ENCODE measurements around the gene ASCC3. TPM values are rescaled to one million over a fixed set of nuclear protein-coding genes. Genes with fewer than 3 reads are reported as not detected.
"Not testable (repeated sequence)": the region's sequence is repeated elsewhere in the genome, so short reads cannot be mapped to it uniquely, and the experiment has no call there.

Gene ASCC3
- total RNA-seq, 1 experiment from 2014 or later = 25.9 TPM

DNA sequence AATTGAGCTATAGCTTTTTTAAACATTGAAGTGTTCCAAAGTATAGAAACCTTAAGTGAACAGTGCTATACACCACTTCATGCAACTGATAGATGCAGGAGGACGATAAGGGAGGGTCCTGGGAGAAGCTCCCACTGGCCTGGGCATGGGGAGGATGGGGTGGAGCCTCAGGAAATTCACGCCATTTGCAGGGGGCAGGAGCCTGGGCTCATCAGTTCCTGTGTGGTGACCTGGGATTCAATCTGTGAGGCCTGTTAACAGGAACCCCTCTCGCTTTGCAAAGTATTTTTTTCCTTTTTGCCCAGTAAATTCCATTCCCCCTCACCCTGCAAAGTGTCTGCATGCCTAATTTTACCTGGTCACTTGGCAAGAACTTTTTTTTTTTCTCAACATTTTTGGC, 11.0 kb upstream of the ASCC3 start:
- no peak for DNase-seq (ENCODE audit: low read depth)
- in situ Hi-C loops (cut with HindIII; ENCODE audit: low pct_unique_long_range_greater_than_20kb, low sequenced_read_pairs) = no loop called here

DNA sequence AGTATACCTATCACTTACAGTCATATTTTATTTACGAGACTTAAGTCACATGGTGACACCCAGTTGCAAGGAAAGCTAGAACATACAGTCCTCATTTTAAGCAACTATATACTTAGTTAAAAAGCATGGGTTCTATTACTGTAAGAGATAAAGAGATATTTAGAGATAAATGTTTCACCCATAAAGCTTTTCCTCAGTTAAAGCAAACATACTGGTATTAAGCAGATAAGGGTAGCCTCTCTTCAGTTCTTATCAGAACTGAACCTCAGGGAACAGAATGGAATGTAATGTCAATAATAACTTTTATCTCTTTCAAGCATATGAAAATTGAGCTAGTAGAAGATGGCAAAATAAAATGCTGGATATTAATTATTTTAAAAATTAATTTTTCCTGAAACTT, 9.9 kb upstream of the ASCC3 start:
- no peak for DNase-seq (ENCODE audit: low read depth)
- in situ Hi-C loops (cut with HindIII; ENCODE audit: low pct_unique_long_range_greater_than_20kb, low sequenced_read_pairs) = no loop called here

- in situ Hi-C loops (cut with HindIII; ENCODE audit: low pct_unique_long_range_greater_than_20kb, low sequenced_read_pairs); DNase-seq (ENCODE audit: low read depth): not testable (repeated sequence)
Observed at GRCh38 chr6:100890646-100891045, 9.5 kb upstream of the ASCC3 start.

DNA sequence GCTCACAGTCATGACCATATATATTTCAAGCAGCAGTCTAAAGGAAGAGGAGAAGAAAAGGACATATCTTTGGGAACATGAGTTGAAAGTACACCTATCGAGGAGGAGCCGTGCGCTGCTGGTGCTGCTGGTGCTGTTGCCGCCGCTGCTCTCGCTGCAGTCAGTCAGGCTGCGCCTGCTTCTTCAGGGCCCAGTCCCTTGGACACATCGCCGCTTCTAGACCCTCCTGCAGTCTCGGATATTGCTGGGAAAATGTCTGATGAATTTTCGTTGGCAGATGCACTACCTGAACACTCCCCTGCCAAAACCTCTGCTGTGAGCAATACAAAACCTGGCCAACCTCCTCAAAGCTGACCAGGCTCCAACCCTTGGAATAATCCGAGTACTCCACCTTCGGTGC, 8.2 kb upstream of the ASCC3 start:
- in situ Hi-C loops (cut with HindIII; ENCODE audit: low pct_unique_long_range_greater_than_20kb, low sequenced_read_pairs) = no loop called here
- no peak for DNase-seq (ENCODE audit: low read depth)

DNA sequence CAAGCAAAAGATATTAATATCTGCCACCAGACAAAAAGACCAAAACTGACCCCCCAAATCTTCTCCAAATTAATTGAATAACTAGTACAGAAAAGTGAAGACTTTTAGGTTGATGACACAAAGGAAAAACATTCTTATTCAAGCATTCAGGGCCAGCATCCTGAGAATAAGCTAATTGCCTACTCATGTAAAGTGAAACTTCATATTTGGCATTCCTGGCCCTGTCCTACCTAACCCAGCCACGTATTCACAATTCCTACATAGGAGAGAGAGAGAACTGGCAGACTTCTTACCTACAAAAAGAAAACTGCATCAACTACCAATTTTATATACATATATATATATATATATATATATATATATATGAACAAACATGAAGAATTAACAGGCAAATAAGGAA, 4.9 kb upstream of the ASCC3 start:
- in situ Hi-C loops (cut with HindIII; ENCODE audit: low pct_unique_long_range_greater_than_20kb, low sequenced_read_pairs) = no loop called here
- no peak for DNase-seq (ENCODE audit: low read depth)

GRCh38 chr6:100883347-100883746, 2.2 kb upstream of the ASCC3 start:
- in situ Hi-C loops (cut with HindIII; ENCODE audit: low pct_unique_long_range_greater_than_20kb, low sequenced_read_pairs) = no loop called here
- DNase-seq (ENCODE audit: low read depth) = no peak

GRCh38 chr6:100881707-100882040, 545 bp upstream of the ASCC3 start:
- no peak for DNase-seq (ENCODE audit: low read depth)
- in situ Hi-C loops (cut with HindIII; ENCODE audit: low pct_unique_long_range_greater_than_20kb, low sequenced_read_pairs) = no loop called here

- DNase-seq (ENCODE audit: low read depth) = no peak
- in situ Hi-C loops (cut with HindIII; ENCODE audit: low pct_unique_long_range_greater_than_20kb, low sequenced_read_pairs) = no loop called here
Observed at GRCh38 chr6:100880149-100880852, 828 bp downstream of the ASCC3 start.

DNA sequence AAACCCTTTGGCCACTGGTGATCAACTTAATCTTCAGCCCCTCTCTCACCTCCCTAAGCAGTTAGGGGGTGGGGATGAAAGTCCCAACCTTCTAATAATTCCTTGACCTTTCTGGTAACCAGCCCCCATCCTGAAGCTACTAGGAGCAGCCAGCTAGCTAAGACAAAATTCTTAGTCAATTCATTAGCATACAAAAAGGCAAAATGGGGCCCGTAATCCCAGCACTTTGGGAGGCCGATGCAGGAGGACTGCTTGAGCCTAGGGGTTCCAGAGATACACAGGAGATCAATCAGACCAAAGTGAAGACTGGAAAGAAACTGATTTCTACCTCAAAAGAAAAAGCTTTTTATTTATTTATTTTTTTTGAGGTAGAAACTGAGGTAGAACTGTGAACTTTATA, 1.8 kb downstream of the ASCC3 start:
- DNase-seq (ENCODE audit: low read depth) = no peak
- in situ Hi-C loops (cut with HindIII; ENCODE audit: low pct_unique_long_range_greater_than_20kb, low sequenced_read_pairs) = no loop called here

DNA sequence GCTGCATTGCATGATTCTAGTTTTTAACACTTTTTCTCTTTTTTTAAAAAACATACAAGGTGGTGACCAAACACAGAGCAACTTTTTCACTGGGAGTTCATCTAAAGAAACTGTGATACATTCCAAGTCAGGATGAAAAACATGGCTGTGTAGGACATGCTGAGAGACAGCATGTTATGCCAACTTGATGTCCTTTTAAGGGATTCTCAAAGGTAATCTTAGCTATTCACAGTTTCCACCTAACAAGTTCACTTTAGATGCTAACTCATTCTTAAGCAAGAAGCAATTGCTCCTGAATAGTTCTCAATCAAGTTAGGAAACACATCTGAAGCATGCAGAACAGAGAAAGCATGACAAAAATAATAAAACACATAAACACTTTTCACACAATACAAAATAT, 3.3 kb downstream of the ASCC3 start:
- no peak for DNase-seq (ENCODE audit: low read depth)
- in situ Hi-C loops (cut with HindIII; ENCODE audit: low pct_unique_long_range_greater_than_20kb, low sequenced_read_pairs) = no loop called here

GRCh38 chr6:100876251-100876650, 4.9 kb downstream of the ASCC3 start:
- no peak for DNase-seq (ENCODE audit: low read depth)
- in situ Hi-C loops (cut with HindIII; ENCODE audit: low pct_unique_long_range_greater_than_20kb, low sequenced_read_pairs) = no loop called here

DNA sequence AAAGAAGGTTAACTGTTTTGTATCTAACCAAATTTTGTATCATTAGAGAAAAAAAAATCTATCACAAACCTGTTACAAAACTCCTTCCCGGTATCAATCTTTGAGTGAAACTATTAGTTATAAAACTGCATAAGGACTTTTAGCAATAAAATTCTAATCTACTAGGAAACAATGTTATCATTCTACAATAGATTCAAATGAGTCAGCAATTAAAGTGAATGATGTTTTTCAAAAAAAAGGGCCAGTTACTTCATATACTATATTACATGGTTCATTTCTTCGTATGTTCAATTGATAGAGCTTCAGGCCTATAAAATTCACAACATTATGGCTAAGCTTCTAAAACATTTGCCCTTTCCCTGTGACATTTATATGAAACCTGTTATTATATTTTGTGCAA, 15.6 kb downstream of the ASCC3 start:
- no peak for DNase-seq (ENCODE audit: low read depth)
- in situ Hi-C loops (cut with HindIII; ENCODE audit: low pct_unique_long_range_greater_than_20kb, low sequenced_read_pairs) = no loop called here

DNA sequence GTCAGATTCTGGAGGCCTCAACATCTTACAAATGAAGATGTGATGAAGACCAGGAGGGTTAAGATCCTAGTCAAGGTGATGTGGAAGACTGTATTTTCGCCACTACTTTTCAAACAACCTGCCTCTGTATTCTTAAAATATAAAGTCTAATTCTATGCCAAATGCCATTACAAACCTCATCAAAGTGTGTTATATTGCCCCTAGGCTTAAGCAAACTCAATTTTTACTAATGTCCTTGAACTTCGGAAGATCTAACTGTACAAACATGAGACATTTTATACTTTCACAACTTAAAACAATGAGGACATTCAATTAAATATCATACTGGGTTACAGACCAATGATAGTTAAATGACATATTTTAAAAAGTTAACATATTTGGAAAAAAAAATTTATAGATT, 19.1 kb downstream of the ASCC3 start:
- in situ Hi-C loops (cut with HindIII; ENCODE audit: low pct_unique_long_range_greater_than_20kb, low sequenced_read_pairs) = no loop called here
- DNase-seq (ENCODE audit: low read depth) = no peak

DNA sequence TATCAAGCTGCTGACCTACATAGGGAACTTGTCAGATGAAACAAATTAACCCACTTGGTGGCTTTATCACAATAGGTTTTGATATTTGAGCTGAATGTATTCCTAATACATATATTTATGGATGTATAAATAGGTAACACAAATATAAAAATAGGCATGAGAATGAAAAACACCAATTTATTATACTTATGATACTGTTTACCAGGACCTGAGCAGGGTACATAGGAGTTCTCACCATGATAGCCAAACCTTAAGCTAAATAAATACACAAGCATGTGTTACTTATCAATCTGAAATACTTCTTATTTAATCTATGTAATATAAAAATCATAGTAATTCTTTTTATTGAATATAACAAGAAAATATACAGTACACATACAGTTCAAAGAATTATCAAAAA, 25.0 kb downstream of the ASCC3 start:
- in situ Hi-C loops (cut with HindIII; ENCODE audit: low pct_unique_long_range_greater_than_20kb, low sequenced_read_pairs) = no loop called here
- DNase-seq (ENCODE audit: low read depth) = no peak

DNA sequence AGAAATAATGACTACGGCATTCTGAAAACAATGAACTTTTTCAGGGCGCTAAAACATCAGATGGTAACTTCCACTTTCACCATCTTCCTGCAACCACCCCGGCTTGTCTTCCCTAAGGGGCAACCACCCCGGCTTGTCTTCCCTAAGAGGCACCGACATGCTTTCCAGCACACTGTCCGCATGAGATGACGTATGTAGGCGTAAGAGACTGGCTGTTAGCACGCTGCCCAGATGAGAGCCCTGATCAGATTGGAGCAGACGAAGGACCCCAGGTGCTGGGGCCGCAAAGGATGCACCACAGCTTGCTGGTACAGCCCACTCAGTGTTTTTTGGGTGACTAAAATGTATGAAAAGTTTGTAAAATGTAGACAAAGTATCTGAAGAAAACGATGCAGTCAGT, 29.3 kb downstream of the ASCC3 start:
- in situ Hi-C loops (cut with HindIII; ENCODE audit: low pct_unique_long_range_greater_than_20kb, low sequenced_read_pairs) = no loop called here
- DNase-seq (ENCODE audit: low read depth) = no peak

- in situ Hi-C loops (cut with HindIII; ENCODE audit: low pct_unique_long_range_greater_than_20kb, low sequenced_read_pairs) = no loop called here
- no peak for DNase-seq (ENCODE audit: low read depth)
Observed at GRCh38 chr6:100850174-100850573, 31.0 kb downstream of the ASCC3 start.

GRCh38 chr6:100846276-100846675, 34.9 kb downstream of the ASCC3 start:
- no peak for DNase-seq (ENCODE audit: low read depth)
- in situ Hi-C loops (cut with HindIII; ENCODE audit: low pct_unique_long_range_greater_than_20kb, low sequenced_read_pairs) = no loop called here

DNA sequence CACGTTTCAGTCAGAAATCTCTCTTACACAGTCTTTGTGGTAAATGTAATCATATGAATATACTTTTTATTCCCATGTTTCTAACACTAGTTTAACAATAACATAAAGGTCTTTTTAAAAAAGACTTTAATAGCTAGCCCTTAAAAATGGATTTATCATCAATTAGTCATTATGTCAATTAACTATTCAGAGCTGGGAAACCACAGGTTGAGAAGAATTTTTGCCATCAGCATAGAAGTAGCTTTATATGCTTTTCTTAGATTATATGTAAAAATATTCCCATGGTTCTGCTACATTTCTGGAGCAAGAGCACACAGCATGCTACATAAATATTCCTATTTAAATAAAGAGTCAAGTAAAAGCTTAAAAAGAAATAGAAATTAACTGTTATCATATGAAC, 35.5 kb downstream of the ASCC3 start:
- in situ Hi-C loops (cut with HindIII; ENCODE audit: low pct_unique_long_range_greater_than_20kb, low sequenced_read_pairs) = no loop called here
- DNase-seq (ENCODE audit: low read depth) = no peak

DNA sequence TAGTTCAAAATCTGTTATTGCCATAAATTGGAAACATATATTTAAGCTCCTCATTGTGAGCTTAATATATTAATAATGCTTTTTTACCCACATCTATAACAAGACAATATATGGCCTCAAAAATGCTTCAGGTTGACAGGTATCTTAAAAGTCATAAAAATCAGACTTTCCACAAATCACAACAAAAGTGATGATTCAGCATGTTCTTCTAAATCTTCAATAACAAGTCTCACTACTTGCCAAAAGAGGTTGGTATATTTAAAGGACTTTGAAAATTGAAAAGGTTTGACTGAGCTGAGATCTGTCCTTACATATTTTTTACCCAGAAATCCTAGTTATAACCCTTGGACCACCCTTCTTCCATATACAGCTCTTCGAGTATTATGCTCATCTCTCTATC, 41.7 kb downstream of the ASCC3 start:
- in situ Hi-C loops (cut with HindIII; ENCODE audit: low pct_unique_long_range_greater_than_20kb, low sequenced_read_pairs) = no loop called here

DNA sequence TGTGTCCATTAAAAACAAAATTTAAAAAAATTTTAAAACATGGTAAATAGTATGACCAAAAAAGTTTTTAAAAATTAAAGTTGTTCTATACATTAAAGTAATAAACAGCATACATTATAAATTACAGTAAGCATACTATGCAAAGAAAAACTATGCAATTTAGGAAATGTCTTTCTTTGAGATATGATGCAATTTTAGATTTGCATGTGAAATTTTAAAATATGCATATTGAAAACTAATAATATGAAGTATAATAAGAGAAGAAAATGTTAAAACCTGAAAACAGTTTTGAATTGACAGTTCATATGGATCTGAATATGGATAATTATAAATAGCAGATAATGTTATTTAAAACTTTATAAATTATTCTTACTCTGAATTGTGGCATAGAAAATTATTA, 43.1 kb downstream of the ASCC3 start:
- DNase-seq (ENCODE audit: low read depth) = no peak
- in situ Hi-C loops (cut with HindIII; ENCODE audit: low pct_unique_long_range_greater_than_20kb, low sequenced_read_pairs) = no loop called here

More for the DNA sequence above, 41.7 kb downstream of the ASCC3 start:
- DNase-seq (ENCODE audit: low read depth) = no peak

Measured in Caki2 (cell line).